Large intestine (tissue), 3 donors: Measurements from ENCODE around the gene CACHD1. TPM values are rescaled to one million over a fixed set of nuclear protein-coding genes. Genes with fewer than 3 reads are reported as not detected.
"Not testable (repeated sequence)": the region's sequence is repeated elsewhere in the genome, so short reads cannot be mapped to it uniquely, and the experiment has no call there.

Experiments
- DNase-seq, 2 donors: peaks; one replicate each; pipeline versions ENCODE4 v3.0.0 to v3.0.0-alpha.2; 2013
- H3K27ac ChIP-seq: one replicate; pipeline ENCODE4 v1.5.1; 2013; ENCODE audit warnings: low read length
- H3K27me3 ChIP-seq: 2 replicates; pipeline ENCODE4 v1.6.1; 2013; ENCODE audit warnings: low read length; ENCODE audit not compliant: control insufficient read depth, insufficient read depth
- H3K36me3 ChIP-seq: 2 replicates; pipeline ENCODE4 v1.6.1; 2013; ENCODE audit warnings: low read length; ENCODE audit not compliant: control insufficient read depth, insufficient read depth
- H3K4me1 ChIP-seq: one replicate; pipeline ENCODE4 v1.6.1; 2013; ENCODE audit warnings: low read length; ENCODE audit not compliant: control insufficient read depth, insufficient read depth
- H3K4me3 ChIP-seq: one replicate; pipeline ENCODE4 v1.5.1; 2013; ENCODE audit warnings: low read length
- H3K9me3 ChIP-seq: one replicate; pipeline ENCODE4 v1.6.1; 2013; ENCODE audit warnings: mild to moderate bottlenecking, low read depth, low read length, moderate library complexity; ENCODE audit not compliant: control insufficient read depth
- WGBS: methylation state at CpG from one replicate; pipeline ENCODE4 v1.1.5; 2013; ENCODE audit warnings: low lambda C conversion rate; ENCODE audit not compliant: insufficient coverage; 5-methylcytosine and 5-hydroxymethylcytosine counted together
- polyA plus RNA-seq: library from polyadenylated mRNA; unstranded; fragments of 120-200 nt; gene quantifications from one replicate; pipeline ENCODE4 v1.2.1, GENCODE V29; 2013

CACHD1 gene
- polyA plus RNA-seq, 1 donor: 9.6 TPM

GRCh38 chr1:64715186-64715585, 245.3 kb downstream of the CACHD1 start:
- H3K36me3 ChIP-seq: no peaks in the 10 kb centered on the region
- no peaks in the 10 kb centered on the region for H3K27me3 ChIP-seq
- DNase-seq: no peak
- WGBS: no CpG with 5 or more reads among the region's 2 CpGs
- H3K4me3 ChIP-seq: no peak overlapping the region
- no peaks in the 10 kb centered on the region for H3K9me3 ChIP-seq
- no peak overlapping the region for H3K27ac ChIP-seq
- H3K4me1 ChIP-seq: no peaks in the 10 kb centered on the region

- H3K36me3 ChIP-seq: no peaks in the 10 kb centered on the region
- no peak overlapping the region for H3K27ac ChIP-seq
- WGBS: no CpG with 5 or more reads among the region's 2 CpGs
These were observed 251.2 kb downstream of the CACHD1 start for GRCh38 chr1:64721135-64721534.

GRCh38 chr1:64721576-64722145, 251.7 kb downstream of the CACHD1 start:
- no peaks in the 10 kb centered on the region for H3K36me3 ChIP-seq
- 90% methylated on average over 2 of the region's 2 CpGs for WGBS
- no peaks in the 10 kb centered on the region for H3K4me1 ChIP-seq
- H3K27me3 ChIP-seq: no peaks in the 10 kb centered on the region
- DNase-seq: no peak
- no peak overlapping the region for H3K4me3 ChIP-seq
- no peaks in the 10 kb centered on the region for H3K9me3 ChIP-seq
- no peak overlapping the region for H3K27ac ChIP-seq

More at GRCh38 chr1:64721135-64721534, 251.2 kb downstream of the CACHD1 start:
- Histone ChIP-seq H3K27me3 (no peaks in the 10 kb centered on the region), H3K4me3 (no peak overlapping the region), H3K9me3 (no peaks in the 10 kb centered on the region), H3K4me1 (no peaks in the 10 kb centered on the region)
- no peak for DNase-seq

GRCh38 chr1:64727861-64728260, 257.9 kb downstream of the CACHD1 start:
- Histone ChIP-seq H3K4me3 (no peak overlapping the region), H3K36me3 (no peaks in the 10 kb centered on the region), H3K9me3 (no peaks in the 10 kb centered on the region), H3K4me1 (no peaks in the 10 kb centered on the region), H3K27me3 (no peaks in the 10 kb centered on the region), H3K27ac (no peak overlapping the region)
- DNase-seq: no peak
- WGBS: 100% methylated on average over 1 of the region's 1 CpG

- Histone ChIP-seq H3K27me3 (no peaks in the 10 kb centered on the region), H3K4me1 (no peaks in the 10 kb centered on the region), H3K9me3 (no peaks in the 10 kb centered on the region), H3K27ac (no peak overlapping the region), H3K4me3 (no peak overlapping the region), H3K36me3 (no peaks in the 10 kb centered on the region)
- WGBS: no CpG with 5 or more reads among the region's 3 CpGs
- DNase-seq: no peak
These were observed 263.8 kb downstream of the CACHD1 start for GRCh38 chr1:64733581-64734286.

GRCh38 chr1:64734287-64734652, 264.3 kb downstream of the CACHD1 start:
- no peak for DNase-seq
- WGBS: 75% methylated on average over 1 of the region's 3 CpGs
- Histone ChIP-seq H3K9me3 (no peaks in the 10 kb centered on the region), H3K36me3 (no peaks in the 10 kb centered on the region), H3K4me1 (no peaks in the 10 kb centered on the region), H3K27me3 (no peaks in the 10 kb centered on the region), H3K4me3 (no peak overlapping the region), H3K27ac (no peak overlapping the region)

- not testable (repeated sequence) for H3K4me1 ChIP-seq, DNase-seq, H3K27ac ChIP-seq, H3K27me3 ChIP-seq, H3K36me3 ChIP-seq, H3K4me3 ChIP-seq, H3K9me3 ChIP-seq
- no CpG with 5 or more reads among the region's 1 CpG for WGBS
These were observed 270.8 kb downstream of the CACHD1 start for GRCh38 chr1:64740687-64741086.
